KOPT-K1 (cell line): Measurements from ENCODE around the gene RAB22A.
"Not testable (repeated sequence)": the region's sequence is repeated elsewhere in the genome, so short reads cannot be mapped to it uniquely, and the experiment has no call there.

Experiments
- H3K27ac ChIP-seq: fragments of 200-600 bp; sonication (generic); 2 replicates; pipeline ENCODE4 v1.5.1; 2016; ENCODE audit warnings: antibody characterized with exemption, mild to moderate bottlenecking, low read depth, low read length; ENCODE audit not compliant: poor library complexity, severe bottlenecking
- H3K36me3 ChIP-seq: fragments of 200-600 bp; sonication (generic); 2 replicates; pipeline ENCODE4 v1.5.1; 2017; ENCODE audit warnings: antibody characterized with exemption, mild to moderate bottlenecking, low read length, moderate library complexity; ENCODE audit not compliant: insufficient read depth
- H3K9me3 ChIP-seq: fragments of 200-600 bp; sonication (generic); 2 replicates; pipeline ENCODE4 v1.5.1; 2017; ENCODE audit warnings: antibody characterized with exemption, low read length, mild to moderate bottlenecking; ENCODE audit not compliant: insufficient read depth, poor library complexity, severe bottlenecking

The RAB22A gene

GRCh38 chr20:58401162-58401561 lies 91.6 kb downstream of the RAB22A start:
- no peak overlapping the region for H3K27ac ChIP-seq
- peaks cover 5% of the 10 kb centered on the region; the same call in 1 of the 2 replicates for H3K36me3 ChIP-seq
- no peaks in the 10 kb centered on the region for H3K9me3 ChIP-seq

GRCh38 chr20:58402305-58402704 lies 92.8 kb downstream of the RAB22A start:
- no peaks in the 10 kb centered on the region for H3K9me3 ChIP-seq
- no peak overlapping the region for H3K27ac ChIP-seq
- H3K36me3 ChIP-seq, result 0 out of 2 replicates have a peak, but pooled peaks cover 5% of the 10 kb centered on the region

- Histone ChIP-seq H3K27ac (no peak overlapping the region), H3K36me3 (0 out of 2 replicates have a peak, but pooled peaks cover 5% of the 10 kb centered on the region), H3K9me3 (no peaks in the 10 kb centered on the region)
These were observed 93.3 kb downstream of the RAB22A start for GRCh38 chr20:58402827-58403226.

- 0 out of 2 replicates have a peak, but pooled peaks cover 5% of the 10 kb centered on the region for H3K36me3 ChIP-seq
- H3K9me3 ChIP-seq, result no peaks in the 10 kb centered on the region
- H3K27ac ChIP-seq, result no peak overlapping the region
These were observed 93.8 kb downstream of the RAB22A start for GRCh38 chr20:58403272-58403671.

- Histone ChIP-seq H3K36me3 (peaks cover under 1% of the 10 kb centered on the region; the same call in 1 of the 2 replicates), H3K27ac (no peak overlapping the region)
These were observed 96.2 kb downstream of the RAB22A start for GRCh38 chr20:58405504-58406291.

GRCh38 chr20:58406422-58407001 lies 97.0 kb downstream of the RAB22A start:
- H3K27ac ChIP-seq, result no peak overlapping the region

More at GRCh38 chr20:58405504-58406291, 96.2 kb downstream of the RAB22A start:
- H3K9me3 ChIP-seq, result peaks cover 2% of the 10 kb centered on the region

GRCh38 chr20:58407201-58407873 lies 97.8 kb downstream of the RAB22A start:
- peaks cover 7% of the 10 kb centered on the region for H3K9me3 ChIP-seq
- no peak overlapping the region for H3K27ac ChIP-seq
- H3K36me3 ChIP-seq, result peaks cover 7% of the 10 kb centered on the region; the same call in 1 of the 2 replicates

More at GRCh38 chr20:58406422-58407001, 97.0 kb downstream of the RAB22A start:
- H3K36me3 ChIP-seq, result peaks cover 7% of the 10 kb centered on the region; the same call in 1 of the 2 replicates
- peaks cover 7% of the 10 kb centered on the region for H3K9me3 ChIP-seq

GRCh38 chr20:58407966-58408557 lies 98.5 kb downstream of the RAB22A start:
- Histone ChIP-seq H3K27ac (no peak overlapping the region), H3K36me3 (peaks cover 7% of the 10 kb centered on the region; the same call in 1 of the 2 replicates), H3K9me3 (peaks cover 7% of the 10 kb centered on the region)

GRCh38 chr20:58408603-58409246 lies 99.2 kb downstream of the RAB22A start:
- Histone ChIP-seq H3K36me3 (peaks cover 7% of the 10 kb centered on the region; the same call in 1 of the 2 replicates), H3K9me3 (peaks cover 7% of the 10 kb centered on the region), H3K27ac (no peak overlapping the region)

GRCh38 chr20:58414216-58414615 lies 104.7 kb downstream of the RAB22A start:
- not testable (repeated sequence) for H3K9me3 ChIP-seq, H3K27ac ChIP-seq
- peaks cover 24% of the 10 kb centered on the region for H3K36me3 ChIP-seq

- not testable (repeated sequence) for H3K9me3 ChIP-seq, H3K27ac ChIP-seq
- peaks cover 30% of the 10 kb centered on the region for H3K36me3 ChIP-seq
These were observed 105.3 kb downstream of the RAB22A start for GRCh38 chr20:58414786-58415185.

GRCh38 chr20:58416057-58416456 lies 106.5 kb downstream of the RAB22A start:
- peaks cover 38% of the 10 kb centered on the region for H3K36me3 ChIP-seq
- peaks cover under 1% of the 10 kb centered on the region for H3K9me3 ChIP-seq
- H3K27ac ChIP-seq, result no peak overlapping the region

- Histone ChIP-seq H3K27ac (no peak overlapping the region), H3K36me3 (peaks cover 43% of the 10 kb centered on the region), H3K9me3 (no peaks in the 10 kb centered on the region)
These were observed 107.3 kb downstream of the RAB22A start for GRCh38 chr20:58416835-58417234.
